Pancreas (tissue), 10 donors: ENCODE measurements around the gene MPPED1. TPM values are rescaled to one million over a fixed set of nuclear protein-coding genes. Genes with fewer than 3 reads are reported as not detected.

Experiments
- ATAC-seq, 4 donors: fragments of 200-7000 bp; cut with Tn5 transposase; one replicate each; pipeline versions ENCODE4 v1.8.0 to v1.9.1; 2020; ENCODE audit warnings: mild to moderate bottlenecking in 4 of 4, moderate library complexity in 4 of 4
- DNase-seq, 6 donors: peaks; one replicate each; pipeline ENCODE4 v3.0.0-alpha.2; 2020
- FAIRE-seq: peaks from 2 replicates; lab custom pipeline; 2012; peaks lifted over from hg19 to GRCh38; lab: Jason Lieb, UNC
- H3K27ac ChIP-seq, 4 donors: fragments of 200-600 bp; sonication (generic); 1 replicate in 3 of 4; 2 replicates in 1 of 4; pipeline versions ENCODE4 v1.5.0 to v1.8.0; 2020
- H3K27me3 ChIP-seq, 4 donors: fragments of 200-600 bp; one replicate each; pipeline ENCODE4 v1.8.0; 2021
- H3K36me3 ChIP-seq, 3 donors: fragments of 200-600 bp; sonication (generic) in 1 of 3; one replicate each; pipeline versions ENCODE4 v1.5.0 to v1.8.0; 2020 to 2021
- H3K4me1 ChIP-seq, 3 donors: fragments of 200-600 bp; one replicate each; pipeline ENCODE4 v1.8.0; 2021
- H3K4me3 ChIP-seq, 4 donors: fragments of 200-600 bp; sonication (generic) in 2 of 4; one replicate each; pipeline versions ENCODE4 v1.5.0 to v1.8.0; 2020 to 2021
- H3K9me3 ChIP-seq, 4 donors: fragments of 200-600 bp; one replicate each; pipeline ENCODE4 v1.8.0; 2021
- WGBS, 2 donors: extraction: QIAGEN DNeasy Blood & Tissue Kit; methylation state at CpG; one replicate each; pipeline ENCODE4 v1.1.7; 2013; 5-methylcytosine and 5-hydroxymethylcytosine counted together
- intact Hi-C, 3 donors: fragments of 100-400 bp; cut with DNase I; formaldehyde crosslinking; loops; one replicate each; pipeline versions ENCODE4 v1.11.1 to v1.14.2; 2022
- polyA plus RNA-seq, 2 donors: library from polyadenylated mRNA; stranded (reverse); fragments of 200-250 nt; gene quantifications; one replicate each; pipeline ENCODE4 v1.2.3, GENCODE V29; 2013
- total RNA-seq, 6 donors: library from RNA; stranded (reverse); fragmentation: NEBNext Ultra II Directional in 4 of 6; extraction: Animal tissue kit (Norgen Biotek cat#: 25700) in 4 of 6; gene quantifications; one replicate each; pipeline versions ENCODE4 v1.2.1 to v1.2.4, GENCODE V29; 2021 to 2023
- TF ChIP-seq, protein P1 (sequence below), 4 donors: fragments of 200-600 bp; sonication (generic) in 3 of 4; IDR thresholded peaks; one replicate each; pipeline versions ENCODE4 v1.5.0 to v1.8.0; 2021; ENCODE audit warnings: antibody characterized with exemption in 4 of 4
- donor health status: healthy with polysubstance abuse.
- donor health status: DM: no; HTN: no; CAD: no; lungs with moderate emphysema.
- donor health status: DM: no; HTN: no; CAD: no.
- donor health status: control.
- donor health status: control.
- donor health status: Bipolar disorder and iron deficiency.
- donor health status: DM: yes; HTN: yes; CAD: no.
- donor health status: DM: no; HTN: no; CAD: no.
- donor health status: DM: no; HTN: no; CAD: no.
- donor health status: DM: yes; HTN: yes; CAD: no.

The MPPED1 gene
- total and polyA plus RNA-seq, 8 donors = 0.05 TPM; not detected in 7

DNA sequence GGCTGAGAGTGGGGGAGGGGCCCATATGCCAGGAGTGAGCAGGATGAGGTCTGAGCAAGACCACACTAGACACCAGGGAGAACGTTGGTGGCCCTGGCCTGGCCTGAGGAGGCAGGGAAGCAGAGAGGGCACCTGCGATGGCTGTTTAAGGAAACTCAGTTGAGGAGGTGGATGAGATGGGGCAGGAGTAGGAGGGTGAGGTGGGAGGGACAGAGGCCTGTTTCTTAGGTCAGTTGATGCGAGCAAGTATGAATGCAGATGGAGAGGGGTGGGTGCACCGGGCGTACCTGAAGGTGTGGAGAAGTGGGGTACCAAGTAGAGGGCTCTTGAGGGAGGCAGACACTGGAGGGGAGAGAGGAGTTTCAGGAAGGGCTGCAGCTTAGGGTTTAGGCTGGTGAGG, 10.6 kb upstream of the MPPED1 start:
- intact Hi-C loops = no loop called here
- TF ChIP-seq, protein P1, sequence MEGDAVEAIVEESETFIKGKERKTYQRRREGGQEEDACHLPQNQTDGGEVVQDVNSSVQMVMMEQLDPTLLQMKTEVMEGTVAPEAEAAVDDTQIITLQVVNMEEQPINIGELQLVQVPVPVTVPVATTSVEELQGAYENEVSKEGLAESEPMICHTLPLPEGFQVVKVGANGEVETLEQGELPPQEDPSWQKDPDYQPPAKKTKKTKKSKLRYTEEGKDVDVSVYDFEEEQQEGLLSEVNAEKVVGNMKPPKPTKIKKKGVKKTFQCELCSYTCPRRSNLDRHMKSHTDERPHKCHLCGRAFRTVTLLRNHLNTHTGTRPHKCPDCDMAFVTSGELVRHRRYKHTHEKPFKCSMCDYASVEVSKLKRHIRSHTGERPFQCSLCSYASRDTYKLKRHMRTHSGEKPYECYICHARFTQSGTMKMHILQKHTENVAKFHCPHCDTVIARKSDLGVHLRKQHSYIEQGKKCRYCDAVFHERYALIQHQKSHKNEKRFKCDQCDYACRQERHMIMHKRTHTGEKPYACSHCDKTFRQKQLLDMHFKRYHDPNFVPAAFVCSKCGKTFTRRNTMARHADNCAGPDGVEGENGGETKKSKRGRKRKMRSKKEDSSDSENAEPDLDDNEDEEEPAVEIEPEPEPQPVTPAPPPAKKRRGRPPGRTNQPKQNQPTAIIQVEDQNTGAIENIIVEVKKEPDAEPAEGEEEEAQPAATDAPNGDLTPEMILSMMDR (IDR thresholded peaks at IDR 0.05) = no peak
- Histone ChIP-seq H3K4me1 (no peaks in the 10 kb centered on the region), H3K9me3 (no peaks in the 10 kb centered on the region), H3K4me3 (no peak overlapping the region), H3K36me3 (no peaks in the 10 kb centered on the region), H3K27ac (no peak overlapping the region), H3K27me3 (no peaks in the 10 kb centered on the region)
- ATAC-seq = no peak
- WGBS, 2 donors = 63 to 68% methylated on average over 5 of the region's 5 CpGs
- FAIRE-seq = no peak
- peak in 1 of 6 donors; percentile 48 for DNase-seq

DNA sequence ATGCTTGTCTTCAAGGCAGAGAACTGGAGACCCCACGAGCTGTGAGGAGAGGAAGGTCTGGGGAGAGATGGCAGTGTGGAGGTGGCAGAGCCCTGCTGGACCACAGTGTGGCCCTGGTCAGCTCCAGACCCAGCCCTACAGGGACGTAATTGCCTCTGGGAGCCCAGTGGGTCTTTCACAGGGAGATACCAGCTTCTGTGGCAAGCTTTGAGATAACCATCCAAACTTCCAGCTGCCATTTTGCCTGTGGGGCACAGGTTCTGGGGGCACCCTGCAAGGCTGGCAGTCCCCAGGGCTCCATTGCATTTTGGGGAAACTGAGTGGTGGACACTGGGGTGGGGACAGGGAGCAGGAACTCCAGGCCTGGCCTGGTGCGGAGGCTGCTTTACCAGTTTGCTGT, 10.2 kb upstream of the MPPED1 start:
- WGBS, 2 donors = 53 to 68% methylated on average over 3 of the region's 3 CpGs
- DNase-seq = peak in 1 of 6 donors; percentile 16
- Histone ChIP-seq H3K36me3 (no peaks in the 10 kb centered on the region), H3K4me1 (no peaks in the 10 kb centered on the region), H3K27ac (no peak overlapping the region), H3K9me3 (no peaks in the 10 kb centered on the region), H3K27me3 (no peaks in the 10 kb centered on the region), H3K4me3 (no peak overlapping the region)
- intact Hi-C loops = no loop called here
- no peak for FAIRE-seq
- TF ChIP-seq, protein P1 (IDR thresholded peaks at IDR 0.05) = no peak
- no peak for ATAC-seq

DNA sequence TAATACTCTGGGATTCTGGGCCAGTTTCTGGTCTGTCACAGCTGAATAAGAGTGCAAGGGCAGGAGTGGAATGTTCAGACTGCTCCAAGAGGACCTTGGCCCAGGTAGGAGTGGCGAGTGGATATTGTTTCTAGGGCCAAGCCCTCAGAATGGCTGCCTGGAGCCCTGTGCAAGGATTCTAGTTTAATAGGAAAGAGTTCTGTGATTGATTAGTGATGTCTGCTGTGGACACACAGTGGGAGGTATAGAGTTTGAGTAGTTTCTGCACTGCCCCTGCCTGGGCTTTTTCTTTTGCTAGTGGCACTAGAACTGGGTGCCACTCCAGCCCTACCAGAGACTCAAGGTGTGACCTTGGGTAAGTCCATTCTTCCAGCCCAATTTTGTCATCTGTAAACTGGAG, 9.7 kb upstream of the MPPED1 start:
- Histone ChIP-seq H3K4me3 (no peak overlapping the region), H3K27me3 (no peaks in the 10 kb centered on the region), H3K36me3 (no peaks in the 10 kb centered on the region), H3K9me3 (no peaks in the 10 kb centered on the region), H3K27ac (no peak overlapping the region), H3K4me1 (no peaks in the 10 kb centered on the region)
- intact Hi-C loops = no loop called here
- FAIRE-seq (no peak), ATAC-seq (no peak), DNase-seq (no peak)
- TF ChIP-seq, protein P1 (IDR thresholded peaks at IDR 0.05) = no peak
- WGBS, 2 donors = 64 to 79% methylated on average over 1 of the region's 1 CpG

DNA sequence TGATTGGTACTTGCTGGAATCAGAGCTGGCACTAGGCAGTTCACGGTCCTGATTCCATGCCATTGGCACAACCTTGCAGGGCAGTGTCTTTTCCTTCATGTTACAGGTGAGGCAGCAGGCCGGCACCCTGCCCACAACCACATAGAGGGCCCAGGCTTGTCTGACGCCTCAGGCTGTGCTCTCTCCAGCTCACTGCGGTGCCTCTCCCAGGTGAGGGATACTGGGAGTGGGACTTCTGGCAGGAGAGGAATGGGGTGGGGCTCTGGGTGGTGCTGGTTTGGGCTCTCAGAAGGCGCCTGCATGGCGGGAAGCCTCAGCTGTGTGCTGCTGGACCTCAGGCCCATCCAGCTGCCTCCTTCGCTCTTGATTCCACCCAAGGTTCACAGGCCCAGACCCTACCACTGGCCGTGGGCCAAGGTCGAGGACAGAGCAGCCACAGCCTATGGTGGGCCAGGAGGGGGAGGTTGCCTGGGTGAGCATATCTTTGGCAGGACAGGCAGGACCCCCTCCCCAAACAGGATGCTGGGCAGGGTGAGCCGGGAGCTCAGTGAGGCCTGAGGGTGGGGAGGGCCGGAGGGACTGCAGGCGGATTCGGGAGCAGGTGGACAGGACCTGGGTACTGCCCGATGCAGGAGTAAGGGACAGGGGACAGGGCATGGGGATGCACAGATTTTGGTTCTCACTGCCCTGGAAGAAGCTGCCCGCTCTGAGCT, 7.0 kb upstream of the MPPED1 start:
- TF ChIP-seq, protein P1 (IDR thresholded peaks at IDR 0.05) = no peak
- 66 to 75% methylated on average over 14 to 15 of the region's 15 CpGs for WGBS, 2 donors
- no peaks in the 10 kb centered on the region for H3K27me3 ChIP-seq
- H3K27ac ChIP-seq = no peak overlapping the region
- no peaks in the 10 kb centered on the region for H3K4me1 ChIP-seq
- FAIRE-seq = no peak
- no peak overlapping the region for H3K4me3 ChIP-seq
- intact Hi-C loops = no loop called here
- DNase-seq = no peak
- H3K9me3 ChIP-seq = no peaks in the 10 kb centered on the region
- H3K36me3 ChIP-seq = no peaks in the 10 kb centered on the region
- no peak for ATAC-seq

DNA sequence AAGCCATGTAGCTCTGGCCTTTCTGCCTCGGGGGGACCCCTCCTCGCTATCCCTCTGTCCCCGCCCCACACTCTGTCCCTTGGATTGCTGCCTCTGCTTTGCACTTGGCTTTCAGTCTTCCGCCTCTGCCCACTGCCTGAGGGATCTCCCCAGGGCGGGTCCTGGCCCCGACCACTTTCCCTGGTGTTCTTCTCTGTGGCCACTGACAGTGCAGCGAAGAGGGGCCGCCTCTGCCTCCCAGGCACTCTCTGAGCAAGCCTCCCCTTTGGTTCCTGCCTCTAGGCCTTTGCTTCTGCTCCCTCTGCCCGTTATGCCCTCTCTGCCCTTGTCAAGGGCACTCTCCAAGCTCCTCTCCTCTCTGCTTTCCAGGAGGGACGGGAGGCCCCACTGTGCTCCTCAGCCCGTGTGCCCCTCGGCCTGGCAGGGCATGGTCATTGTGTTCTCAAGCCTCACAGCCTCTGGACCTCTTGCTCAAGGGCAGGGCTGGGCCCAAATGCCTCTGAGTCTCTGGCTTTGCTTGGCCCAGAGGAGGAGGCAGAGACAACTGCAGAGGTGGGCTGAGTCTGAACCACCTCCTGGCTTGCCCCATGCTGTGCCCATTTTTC, 5.5 kb upstream of the MPPED1 start:
- Histone ChIP-seq H3K9me3 (no peaks in the 10 kb centered on the region), H3K36me3 (no peaks in the 10 kb centered on the region), H3K4me1 (no peaks in the 10 kb centered on the region), H3K27ac (no peak overlapping the region), H3K4me3 (no peak overlapping the region), H3K27me3 (no peaks in the 10 kb centered on the region)
- ATAC-seq (no peak), DNase-seq (no peak), FAIRE-seq (no peak)
- TF ChIP-seq, protein P1 (IDR thresholded peaks at IDR 0.05) = no peak
- 71 to 74% methylated on average over 12 of the region's 12 CpGs for WGBS, 2 donors
- intact Hi-C loops = no loop called here
